Measurements from ENCODE around the gene OR2B6. TPM values are rescaled to one million over a fixed set of nuclear protein-coding genes. Genes with fewer than 3 reads are reported as not detected.

OR2B6 gene
- total and polyA plus RNA-seq, 2 of the 8 experiments (the other 6 are each of a cell fraction or from before 2014, with no cell fraction given), result 0.26 TPM; not detected in 1

DNA sequence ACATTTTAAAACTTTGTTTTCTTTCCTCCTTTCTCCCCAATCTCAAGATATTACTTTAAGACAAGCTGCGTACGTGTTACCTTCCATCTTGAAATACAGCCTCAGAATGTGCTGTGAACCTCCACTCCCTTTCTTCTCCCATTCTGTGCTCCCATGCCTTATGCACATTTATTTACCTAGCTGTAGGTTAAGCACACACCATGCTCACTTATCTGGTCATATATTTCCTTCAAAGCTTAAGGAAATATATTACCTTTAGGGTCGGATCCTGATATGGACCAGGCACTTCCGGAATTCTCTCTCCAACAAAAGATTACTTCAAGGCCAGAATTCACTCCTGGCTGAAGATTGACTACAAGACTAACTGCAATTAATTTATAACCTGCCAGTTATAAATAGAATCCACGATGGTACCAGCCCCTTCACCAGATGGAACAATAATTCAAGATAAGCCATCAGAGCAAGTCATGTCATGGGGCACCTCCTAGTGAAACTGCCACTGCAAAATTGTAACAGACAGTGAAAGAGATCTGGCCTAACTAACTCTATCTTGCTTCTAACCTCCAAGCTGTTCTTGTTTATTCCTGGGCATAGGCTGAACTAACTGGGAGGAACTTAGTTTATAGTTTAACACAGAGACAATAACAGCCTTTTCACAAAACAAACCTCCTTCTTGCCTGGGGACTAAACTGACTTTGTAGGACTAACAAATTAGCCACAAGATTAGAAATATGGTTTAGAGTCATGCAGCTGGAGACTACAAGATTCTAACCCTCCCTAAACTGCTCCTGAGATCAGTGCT is 47.5 kb downstream of the OR2B6 start:
- no peaks in the 10 kb centered on the region for H3K79me2 ChIP-seq (ENCODE audit: control insufficient read depth in 1 of 2, insufficient read depth in 2 of 2, low read length in 2 of 2)
- POLR2A ChIA-PET (ENCODE audit: partially characterized antibody), result no interaction called here
- H3K4me1 ChIP-seq (replicated peaks in 1 of 4; ENCODE audit: control insufficient read depth in 3 of 4, insufficient read depth in 4 of 4, low read length in 3 of 4), result peaks cover 7 to 29% (median 18%) of the 10 kb centered on the region in 4 experiments
- CTCF ChIA-PET (ENCODE audit: partially characterized antibody), result interaction anchor here (0.7 kb wide), 1 partner anchor 9 kb away, joined by 4 read pairs; no protein-coding TSS in a partner anchor
- H2BK120ac ChIP-seq (replicated peaks; ENCODE audit: low read depth, low read length), result no peak overlapping the region
- no peak overlapping the region for H3K4ac ChIP-seq (replicated peaks; ENCODE audit: insufficient read length, low read depth, low read length)
- DNase-seq (ENCODE audit: low read depth in 1 of 2, low spot score in 2 of 2) (no peak), FAIRE-seq (peak; percentile 55)
- 0 out of 2 replicates have a peak overlapping the region, but pooled peaks have one; percentile 35 for H2BK5ac ChIP-seq (ENCODE audit: low read depth, low read length)
- H3K36me3 ChIP-seq (ENCODE audit: control insufficient read depth in 2 of 4, insufficient read depth in 4 of 4, low read length in 3 of 4), result no peaks in the 10 kb centered on the region
- no peak overlapping the region for H3K27ac ChIP-seq (ENCODE audit: low read depth, low read length)
- no peak overlapping the region for H2BK15ac ChIP-seq (ENCODE audit: low read length)
- H3K56ac ChIP-seq (replicated peaks; ENCODE audit: insufficient read length, low read depth, low read length), result no peak overlapping the region
- H4K8ac ChIP-seq (ENCODE audit: extremely low read depth, insufficient read depth, low read length), result no peak overlapping the region
- 0 out of 2 replicates have a peak, but pooled peaks cover 2% of the 10 kb centered on the region for H3K23me2 ChIP-seq (ENCODE audit: low read depth, low read length)
- no peak overlapping the region for H3K9ac ChIP-seq (replicated peaks in 1 of 4; ENCODE audit: extremely low read depth in 1 of 4, low read depth in 3 of 4, low read length in 3 of 4)
- H3K27me3 ChIP-seq (replicated peaks in 1 of 4; ENCODE audit: control insufficient read depth in 3 of 4, extremely low read depth in 1 of 4, insufficient read depth in 3 of 4, low read length in 3 of 4), result no peaks in the 10 kb centered on the region
- peak overlapping the region; percentile 24 to 64; a peak in 2 of 4 replicates for H3K4me2 ChIP-seq (ENCODE audit: insufficient read depth in 1 of 2, low read depth in 2 of 2, low read length in 2 of 2)
- no peak overlapping the region for H4K5ac ChIP-seq (ENCODE audit: insufficient read length, low read depth, low read length)
- no peaks in the 10 kb centered on the region for H3K9me3 ChIP-seq (ENCODE audit: insufficient read depth in 2 of 2, low read depth in 1 of 2, low read length in 1 of 2)
- H2BK20ac ChIP-seq (ENCODE audit: low read length), result peak overlapping the region; percentile 36; the same call in 1 of the 2 replicates
- WGBS, 2 experiments (ENCODE audit: extremely low coverage in 1 of 2, insufficient coverage in 1 of 2, insufficient read length in 1 of 2, insufficient replicate concordance in 2 of 2, low coverage in 1 of 2, low lambda C conversion rate in 2 of 2, missing lambda C conversion rate in 1 of 2), result 90% methylated on average over 5 of the region's 5 CpGs; no CpG with 5 or more reads in 1 of the 2 experiments
- H3K14ac ChIP-seq (ENCODE audit: insufficient read length), result no peak overlapping the region
- no peaks in the 10 kb centered on the region; the same call in 1 of the 2 replicates for H3K79me1 ChIP-seq (ENCODE audit: low read depth, low read length)
- H4K20me1 ChIP-seq (replicated peaks in 1 of 2; ENCODE audit: control insufficient read depth in 1 of 2, insufficient read depth in 2 of 2, low read length in 2 of 2), result no peaks in the 10 kb centered on the region
- H4K91ac ChIP-seq (replicated peaks; ENCODE audit: insufficient read length, low read length), result no peak overlapping the region
- H3K18ac ChIP-seq (ENCODE audit: extremely low read depth, low read length), result no peak overlapping the region; the same call in 1 of the 2 replicates
- H2BK12ac ChIP-seq (ENCODE audit: low read depth, low read length), result peak overlapping the region; percentile 29; the same call in 1 of the 2 replicates
- no peak overlapping the region for H2AK5ac ChIP-seq (ENCODE audit: low read depth, low read length)
- H3K23ac ChIP-seq (ENCODE audit: insufficient read length), result no peak overlapping the region
- H2AFZ ChIP-seq (ENCODE audit: low read length), result no peak overlapping the region
- H3K4me3 ChIP-seq (ENCODE audit: extremely low read depth in 1 of 4, insufficient read depth in 2 of 4, low read depth in 3 of 4, low read length in 4 of 4), result peak overlapping the region in 1 of 4 experiments; percentile 7; a peak in 1 of 8 replicates
- no peak for TF ChIP-seq CBX8 (IDR thresholded peaks at IDR 0.05; ENCODE audit: borderline replicate concordance, low read depth, low read length)
